GM21423 (cell line): ENCODE data around the gene CC2D2B.

Source experiments
- ATAC-seq: cut with Tn5 transposase; IDR thresholded peaks from one replicate; pipeline ENCODE4 v1.9.1; 2021; ENCODE audit warnings: mild to moderate bottlenecking, moderate library complexity; ENCODE audit not compliant: unreplicated experiment

The CC2D2B gene

GRCh38 chr10:96074776-96075175 is 167.0 kb downstream of the CC2D2B start:
- ATAC-seq, result no peak

- ATAC-seq, result no peak
Observed at GRCh38 chr10:96075977-96076376, 168.2 kb downstream of the CC2D2B start.

DNA sequence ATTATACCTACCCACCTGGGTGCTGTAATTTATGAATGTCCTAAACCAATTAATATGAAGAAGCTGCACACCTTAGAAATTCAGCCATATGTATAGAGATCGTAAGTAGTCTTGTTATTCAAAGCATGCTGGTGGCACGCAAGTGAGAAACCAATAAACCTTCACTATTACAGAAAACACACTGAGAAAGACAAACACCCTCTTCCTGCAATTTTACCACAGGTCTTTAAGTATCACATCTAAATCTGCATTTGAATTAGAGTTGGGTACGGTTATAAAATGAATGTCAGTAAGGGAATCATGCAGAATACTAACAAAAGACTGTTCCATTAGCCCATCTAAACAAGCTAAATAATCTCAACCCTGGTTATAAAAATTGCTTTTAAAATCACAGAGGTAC is 169.4 kb downstream of the CC2D2B start:
- ATAC-seq, result no peak

- no peak for ATAC-seq
Observed at GRCh38 chr10:96082153-96082552, 174.4 kb downstream of the CC2D2B start.
